HepG2 (cell line): ENCODE measurements around the gene PTGR1. TPM values are rescaled to one million over a fixed set of nuclear protein-coding genes. Genes with fewer than 3 reads are reported as not detected.

Experiments
- BATF2 ChIP-seq: sonication (generic); formaldehyde crosslinking; IDR thresholded peaks from 2 replicates; pipeline ENCODE4 v1.8.0; 2022; ENCODE audit warnings: mild to moderate bottlenecking, missing genetic modification reagents, moderate library complexity
- CEBPG ChIP-seq: IDR thresholded peaks from 2 replicates; pipeline ENCODE4 v1.6.1; 2016
- CERS6 ChIP-seq: sonication (generic); formaldehyde crosslinking; IDR thresholded peaks from 2 replicates; pipeline ENCODE4 v1.5.0; 2020; ENCODE audit warnings: missing genetic modification reagents
- EZH2 ChIP-seq: conservative IDR thresholded peaks from 2 replicates; pipeline ENCODE4 v1.6.1; 2012; ENCODE audit warnings: mild to moderate bottlenecking, low read depth, low read length, moderate library complexity
- HNRNPUL1 ChIP-seq: fragments of 200-400 bp; formaldehyde crosslinking; IDR thresholded peaks from 2 replicates; pipeline ENCODE4 v1.6.1; 2017; ENCODE audit warnings: low read depth, mild to moderate bottlenecking, low read length, moderate library complexity
- KDM2A ChIP-seq: sonication (generic); formaldehyde crosslinking; IDR thresholded peaks from 2 replicates; pipeline ENCODE4 v1.4.0; 2020; ENCODE audit warnings: low read depth, missing genetic modification reagents, borderline replicate concordance
- KLF6 ChIP-seq: IDR thresholded peaks from 2 replicates; pipeline ENCODE4 v1.8.0; 2016; ENCODE audit warnings: missing biosample characterization, missing genetic modification reagents
- MED8 ChIP-seq: sonication (generic); formaldehyde crosslinking; IDR thresholded peaks from 2 replicates; pipeline ENCODE4 v1.8.1; 2023; ENCODE audit warnings: mild to moderate bottlenecking, missing genetic modification reagents; ENCODE audit not compliant: insufficient replicate concordance
- PRDM10 ChIP-seq: sonication (generic); formaldehyde crosslinking; IDR thresholded peaks from 2 replicates; pipeline ENCODE4 v1.4.0; 2020; ENCODE audit warnings: low read depth, missing genetic modification reagents
- RFXAP ChIP-seq: sonication (generic); formaldehyde crosslinking; IDR thresholded peaks from 2 replicates; pipeline ENCODE4 v1.4.0; 2020; ENCODE audit warnings: missing genetic modification reagents, borderline replicate concordance
- ZFP36 ChIP-seq: fragments of 150-350 bp; IDR thresholded peaks from 2 replicates; pipeline ENCODE4 v1.6.1; 2018; ENCODE audit warnings: borderline replicate concordance, low read length, low read depth; ENCODE audit not compliant: partially characterized antibody
- ZFY ChIP-seq: sonication (generic); formaldehyde crosslinking; IDR thresholded peaks from 2 replicates; pipeline ENCODE4 v1.4.0; 2020; ENCODE audit warnings: missing genetic modification reagents
- ZKSCAN5 ChIP-seq: sonication (generic); formaldehyde crosslinking; IDR thresholded peaks from 2 replicates; pipeline ENCODE4 v1.5.1; 2020; ENCODE audit warnings: mild to moderate bottlenecking, missing genetic modification reagents
- ZNF121 ChIP-seq: sonication (generic); formaldehyde crosslinking; IDR thresholded peaks from 2 replicates; pipeline ENCODE4 v1.5.0; 2020; ENCODE audit warnings: mild to moderate bottlenecking, missing genetic modification reagents
- ZNF281 ChIP-seq: sonication (generic); formaldehyde crosslinking; IDR thresholded peaks from 2 replicates; pipeline ENCODE4 v1.4.0; 2020; ENCODE audit warnings: missing genetic modification reagents, borderline replicate concordance
- ZNF335 ChIP-seq: sonication (generic); formaldehyde crosslinking; IDR thresholded peaks from 2 replicates; pipeline ENCODE4 v1.4.0; 2020; ENCODE audit warnings: missing genetic modification reagents
- ZNF362 ChIP-seq: sonication (generic); formaldehyde crosslinking; IDR thresholded peaks from 2 replicates; pipeline ENCODE4 v1.4.0; 2020; ENCODE audit warnings: missing genetic modification reagents, mild to moderate bottlenecking, borderline replicate concordance
- ZUFSP ChIP-seq: sonication (generic); formaldehyde crosslinking; IDR thresholded peaks from 2 replicates; pipeline ENCODE4 v1.9.0; 2021; ENCODE audit warnings: missing genetic modification reagents, mild to moderate bottlenecking, borderline replicate concordance
- polyA plus RNA-seq, 8 experiments: library from polyadenylated mRNA; depleted of rRNA in 3 of 8; stranded (reverse) in 7 of 8; unstranded in 1 of 8; fragments of >200 nt; fragmentation: Illumina TruSeq in 4 of 8; extraction: Trizol in 4 of 8; gene quantifications; 2 replicates each; pipeline versions ENCODE4 v1.2.1 to v1.2.3, GENCODE V29; 2011 to 2016; ENCODE audit warnings: low read depth in 4 of 8, missing spikeins in 1 of 8, mixed read lengths in 1 of 8; ENCODE audit not compliant: insufficient read depth in 1 of 8
- total RNA-seq, 5 experiments: library from RNA; depleted of rRNA; stranded (reverse); fragments of >200 nt; fragmentation: Illumina TruSeq; extraction: Trizol; gene quantifications; 2 replicates each; pipeline ENCODE4 v1.2.3, GENCODE V29; 2016; ENCODE audit warnings: low read depth in 1 of 5

PTGR1 gene
- total and polyA plus RNA-seq, 2 of the 13 experiments (the other 11 are each of a cell fraction or from before 2014, with no cell fraction given), result 6.0 to 15.8 TPM

- TF ChIP-seq PRDM10 (CRISPR knock-in tag) (no peak), MED8 (CRISPR knock-in tag) (no peak), RFXAP (CRISPR knock-in tag) (no peak), EZH2 (no peak), CERS6 (CRISPR knock-in tag) (no peak), ZNF281 (CRISPR knock-in tag) (no peak), ZNF362 (CRISPR knock-in tag) (peak; percentile 70; the same call in 1 of the 2 replicates), ZUFSP (no peak), CEBPG (CRISPR knock-in tag) (0 out of 2 replicates have a peak, but pooled peaks have one; percentile 42), HNRNPUL1 (no peak), ZKSCAN5 (CRISPR knock-in tag) (no peak), ZFP36 (no peak), KDM2A (CRISPR knock-in tag) (no peak), BATF2 (CRISPR knock-in tag) (no peak), ZNF335 (no peak), KLF6 (CRISPR knock-in tag) (no peak), ZFY (CRISPR knock-in tag) (no peak), ZNF121 (CRISPR knock-in tag) (peak; percentile 91)
These were observed 28.0 kb upstream of the PTGR1 start (continued) for GRCh38 chr9:111627260-111627963.
